GM21737 (cell line): ENCODE data around the gene FRG2B.
"Not testable (repeated sequence)": the region's sequence is repeated elsewhere in the genome, so short reads cannot be mapped to it uniquely, and the experiment has no call there.

Experiments
- ATAC-seq: cut with Tn5 transposase; IDR thresholded peaks from one replicate; pipeline ENCODE4 v1.9.1; 2021; ENCODE audit warnings: mild to moderate bottlenecking, moderate library complexity; ENCODE audit not compliant: unreplicated experiment

Gene FRG2B

DNA sequence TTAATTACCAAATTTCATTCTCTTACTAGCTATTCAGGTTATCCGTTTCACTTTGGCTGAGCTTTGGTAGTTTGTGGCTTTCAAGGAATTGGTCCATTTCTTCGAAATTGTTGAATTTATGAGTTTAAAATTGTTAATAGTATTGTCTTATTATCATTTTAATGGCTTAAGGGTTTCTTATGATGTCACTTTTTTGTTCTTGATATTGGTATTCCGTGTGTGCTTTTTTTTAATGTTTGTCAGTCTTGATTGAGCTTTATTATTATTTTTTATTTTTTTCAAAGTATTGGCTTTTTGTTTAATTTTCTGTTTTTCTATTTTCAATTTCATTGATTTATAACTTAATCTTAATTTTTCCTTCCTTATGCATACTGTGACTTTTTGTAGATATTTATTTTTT is 25.9 kb downstream of the FRG2B start:
- ATAC-seq, result no peak

DNA sequence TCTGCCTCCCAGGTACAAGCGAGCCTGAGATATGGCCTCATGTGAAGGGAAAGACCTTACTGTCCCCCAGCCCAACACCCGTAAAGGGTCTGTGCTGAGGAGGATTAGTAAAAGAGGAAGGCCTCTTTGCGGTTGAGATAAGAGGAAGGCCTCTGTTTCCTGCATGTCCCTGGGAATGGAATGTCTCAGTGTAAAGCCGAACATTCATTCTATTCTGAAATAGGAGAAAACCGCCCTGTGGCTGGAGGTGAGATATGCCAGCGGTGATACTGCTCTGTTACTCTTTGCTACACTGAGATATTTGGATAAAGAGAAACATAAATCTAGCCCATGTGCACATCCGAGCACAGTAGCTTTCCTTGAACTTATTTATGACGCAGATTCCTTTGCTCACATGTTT is 26.7 kb downstream of the FRG2B start:
- ATAC-seq, result not testable (repeated sequence)

GRCh38 chr10:133592716-133593115 is 33.9 kb downstream of the FRG2B start:
- ATAC-seq, result no peak

- no peak for ATAC-seq
Observed at GRCh38 chr10:133590970-133591359, 35.6 kb downstream of the FRG2B start.

- ATAC-seq, result no peak
Observed at GRCh38 chr10:133590226-133590969, 36.2 kb downstream of the FRG2B start.

DNA sequence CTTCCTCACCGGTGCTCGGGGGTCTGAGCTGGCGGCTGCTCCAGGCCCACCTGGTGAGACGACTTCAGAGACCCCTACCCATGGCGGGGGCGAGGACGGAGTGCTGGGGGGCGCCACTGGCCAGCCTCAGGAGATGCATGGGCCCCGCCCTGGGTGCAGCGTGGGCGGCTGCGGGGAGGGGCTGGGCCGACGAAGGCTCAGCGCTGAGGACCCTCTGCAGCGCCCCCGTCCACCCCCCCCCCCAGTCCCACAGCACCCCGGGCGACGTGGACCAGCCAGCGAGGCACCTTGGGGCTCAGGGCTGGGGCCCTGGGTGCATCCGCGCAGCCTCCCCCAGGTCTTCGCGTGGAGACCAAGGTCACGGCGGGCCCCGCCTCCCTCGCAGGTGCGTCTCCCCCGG is 49.6 kb downstream of the FRG2B start:
- ATAC-seq, result not testable (repeated sequence)
